Hepatocyte (in vitro differentiated cells): ENCODE data around the gene SCTR.

ENCODE experiments used
- CTCF ChIP-seq: fragments of 200-600 bp; sonication (generic); IDR thresholded peaks from 2 replicates; pipeline ENCODE4 v1.5.1; 2016; ENCODE audit warnings: antibody characterized with exemption, mild to moderate bottlenecking; ENCODE audit not compliant: poor library complexity
- EZH2 ChIP-seq: fragments of 200-600 bp; sonication (generic); IDR thresholded peaks from 2 replicates; pipeline ENCODE4 v1.6.1; 2016; ENCODE audit warnings: antibody characterized with exemption, mild to moderate bottlenecking, borderline replicate concordance
- EZH2phosphoT487 ChIP-seq: fragments of 200-600 bp; sonication (generic); IDR thresholded peaks from one replicate; pipeline ENCODE4 v1.6.1; 2018; ENCODE audit warnings: antibody characterized with exemption, mild to moderate bottlenecking, low read depth, moderate library complexity; ENCODE audit not compliant: unreplicated experiment, severe bottlenecking

GRCh38 chr2:119430023-119430498 lies 94.2 kb downstream of the SCTR start:
- TF ChIP-seq CTCF (no peak), EZH2phosphoT487 (no peak), EZH2 (no peak)
